ENCODE results near the gene KREMEN1.

KREMEN1 gene

GRCh38 chr22:29044657-29045176 is 28.1 kb upstream of the KREMEN1 start:
- Histone ChIP-seq H3K4me3 (ENCODE audit: low read length) (no peak overlapping the region), H4K20me1 (ENCODE audit: insufficient read depth, low read length) (no peaks in the 10 kb centered on the region), H3F3A (ENCODE audit: insufficient read depth, low read length) (no peaks in the 10 kb centered on the region), H3K27ac (ENCODE audit: low read length) (no peak overlapping the region), H3K36me3 (replicated peaks; ENCODE audit: insufficient read depth, low read length) (no peaks in the 10 kb centered on the region), H3K9me3 (replicated peaks; ENCODE audit: insufficient read depth, low read length) (no peaks in the 10 kb centered on the region), H3K9me2 (replicated peaks; ENCODE audit: insufficient read depth, low read length) (no peaks in the 10 kb centered on the region), H2AFZ (ENCODE audit: low read length) (no peak overlapping the region), H3K9ac (ENCODE audit: low read length) (no peak overlapping the region), H3K27me3 (replicated peaks; ENCODE audit: insufficient read depth, low read length) (no peaks in the 10 kb centered on the region), H3K4me2 (ENCODE audit: low read depth, low read length) (no peak overlapping the region), H3K4me1 (ENCODE audit: low read length) (no peaks in the 10 kb centered on the region), H3K79me2 (ENCODE audit: low read length) (no peaks in the 10 kb centered on the region)
- TF ChIP-seq EZH2phosphoT487 (IDR thresholded peaks at IDR 0.05; ENCODE audit: low read length) (no peak), EZH2 (optimal IDR thresholded peaks at IDR 0.05; ENCODE audit: low read depth, low read length) (no peak), CTCF (IDR thresholded peaks at IDR 0.05; ENCODE audit: low read length) (no peak)
- DNase-seq: no peak

- H3K9me2 ChIP-seq (replicated peaks; ENCODE audit: insufficient read depth, low read length): no peaks in the 10 kb centered on the region
- no peaks in the 10 kb centered on the region for H3K27me3 ChIP-seq (replicated peaks; ENCODE audit: insufficient read depth, low read length)
- no peaks in the 10 kb centered on the region for H3K4me1 ChIP-seq (ENCODE audit: low read length)
- no peak for DNase-seq
- no peak overlapping the region for H3K9ac ChIP-seq (ENCODE audit: low read length)
- no peaks in the 10 kb centered on the region for H3F3A ChIP-seq (ENCODE audit: insufficient read depth, low read length)
- no peaks in the 10 kb centered on the region for H3K79me2 ChIP-seq (ENCODE audit: low read length)
- no peak overlapping the region for H3K4me2 ChIP-seq (ENCODE audit: low read depth, low read length)
- no peaks in the 10 kb centered on the region for H3K36me3 ChIP-seq (replicated peaks; ENCODE audit: insufficient read depth, low read length)
- no peaks in the 10 kb centered on the region for H3K9me3 ChIP-seq (replicated peaks; ENCODE audit: insufficient read depth, low read length)
- no peak overlapping the region for H3K4me3 ChIP-seq (ENCODE audit: low read length)
- no peak overlapping the region for H2AFZ ChIP-seq (ENCODE audit: low read length)
- H3K27ac ChIP-seq (ENCODE audit: low read length): no peak overlapping the region
- TF ChIP-seq EZH2phosphoT487 (IDR thresholded peaks at IDR 0.05; ENCODE audit: low read length): no peak
- TF ChIP-seq CTCF (IDR thresholded peaks at IDR 0.05; ENCODE audit: low read length): no peak
- no peak for TF ChIP-seq EZH2 (optimal IDR thresholded peaks at IDR 0.05; ENCODE audit: low read depth, low read length)
- no peaks in the 10 kb centered on the region for H4K20me1 ChIP-seq (ENCODE audit: insufficient read depth, low read length)
These were observed 23.8 kb upstream of the KREMEN1 start for GRCh38 chr22:29048822-29049654.

GRCh38 chr22:29049655-29050263 is 23.1 kb upstream of the KREMEN1 start:
- H2AFZ ChIP-seq (ENCODE audit: low read length): no peak overlapping the region
- no peaks in the 10 kb centered on the region for H3K9me2 ChIP-seq (replicated peaks; ENCODE audit: insufficient read depth, low read length)
- H4K20me1 ChIP-seq (ENCODE audit: insufficient read depth, low read length): no peaks in the 10 kb centered on the region
- no peaks in the 10 kb centered on the region for H3K27me3 ChIP-seq (replicated peaks; ENCODE audit: insufficient read depth, low read length)
- DNase-seq: no peak
- H3K27ac ChIP-seq (ENCODE audit: low read length): no peak overlapping the region
- H3K9ac ChIP-seq (ENCODE audit: low read length): no peak overlapping the region
- no peaks in the 10 kb centered on the region for H3K4me1 ChIP-seq (ENCODE audit: low read length)
- no peaks in the 10 kb centered on the region for H3K9me3 ChIP-seq (replicated peaks; ENCODE audit: insufficient read depth, low read length)
- H3F3A ChIP-seq (ENCODE audit: insufficient read depth, low read length): no peaks in the 10 kb centered on the region
- TF ChIP-seq EZH2 (optimal IDR thresholded peaks at IDR 0.05; ENCODE audit: low read depth, low read length) (no peak), CTCF (IDR thresholded peaks at IDR 0.05; ENCODE audit: low read length) (no peak), EZH2phosphoT487 (IDR thresholded peaks at IDR 0.05; ENCODE audit: low read length) (no peak)
- no peak overlapping the region for H3K4me2 ChIP-seq (ENCODE audit: low read depth, low read length)
- no peak overlapping the region for H3K4me3 ChIP-seq (ENCODE audit: low read length)
- H3K79me2 ChIP-seq (ENCODE audit: low read length): no peaks in the 10 kb centered on the region
- no peaks in the 10 kb centered on the region for H3K36me3 ChIP-seq (replicated peaks; ENCODE audit: insufficient read depth, low read length)

Data from MM.1S (cell line).